Neural progenitor cell (in vitro differentiated cells): ENCODE measurements around the gene ATXN7. TPM values are rescaled to one million over a fixed set of nuclear protein-coding genes. Genes with fewer than 3 reads are reported as not detected.

Source experiments
- DNase-seq: peaks from one replicate; pipeline ENCODE4 v3.0.0-alpha.2; 2016; ENCODE audit warnings: low spot score
- H2AFZ ChIP-seq: fragments of 200-600 bp; sonication (generic); replicated peaks from 2 replicates; pipeline ENCODE4 v1.6.1; 2016; ENCODE audit warnings: antibody characterized with exemption
- H3F3A ChIP-seq: fragments of 200-600 bp; sonication (generic); 2 replicates; pipeline ENCODE4 v1.6.1; 2016; ENCODE audit warnings: antibody characterized with exemption, low read depth
- H3K27ac ChIP-seq: fragments of 200-600 bp; sonication (generic); 2 replicates; pipeline ENCODE4 v1.5.1; 2016; ENCODE audit warnings: mild to moderate bottlenecking
- H3K27me3 ChIP-seq: fragments of 200-600 bp; sonication (generic); 2 replicates; pipeline ENCODE4 v1.6.1; 2016; ENCODE audit warnings: mild to moderate bottlenecking, moderate library complexity
- H3K36me3 ChIP-seq: fragments of 200-600 bp; sonication (generic); 2 replicates; pipeline ENCODE4 v1.5.1; 2016
- H3K4me1 ChIP-seq: fragments of 200-600 bp; sonication (generic); 2 replicates; pipeline ENCODE4 v1.6.1; 2016; ENCODE audit warnings: mixed run types
- H3K4me2 ChIP-seq: fragments of 200-600 bp; sonication (generic); 2 replicates; pipeline ENCODE4 v1.6.1; 2016
- H3K4me3 ChIP-seq: fragments of 200-600 bp; sonication (generic); 2 replicates; pipeline ENCODE4 v1.5.1; 2016
- H3K79me2 ChIP-seq: fragments of 200-600 bp; sonication (generic); 2 replicates; pipeline ENCODE4 v1.6.1; 2016; ENCODE audit warnings: low read depth
- H3K9ac ChIP-seq: fragments of 200-600 bp; sonication (generic); 2 replicates; pipeline ENCODE4 v1.6.1; 2016
- H3K9me3 ChIP-seq: fragments of 200-600 bp; sonication (generic); 2 replicates; pipeline ENCODE4 v1.5.1; 2016; ENCODE audit warnings: low read depth
- H4K20me1 ChIP-seq: fragments of 200-600 bp; sonication (generic); 2 replicates; pipeline ENCODE4 v1.6.1; 2016; ENCODE audit warnings: low read depth
- H3K27ac Mint-ChIP-seq: 3 replicates; pipeline ENCODE4 v1.8.0; 2021; ENCODE audit warnings: mixed read lengths
- H3K27me3 Mint-ChIP-seq: 2 replicates; pipeline ENCODE4 v1.8.0; 2022; ENCODE audit warnings: low read depth, mild to moderate bottlenecking, inconsistent platforms, moderate library complexity, mixed read lengths; ENCODE audit not compliant: insufficient read depth
- H3K36me3 Mint-ChIP-seq: 3 replicates; pipeline ENCODE4 v1.8.0; 2021; ENCODE audit warnings: mixed read lengths
- H3K4me1 Mint-ChIP-seq: 3 replicates; pipeline ENCODE4 v1.8.0; 2021; ENCODE audit warnings: mixed read lengths
- H3K4me3 Mint-ChIP-seq: 3 replicates; pipeline ENCODE4 v1.8.0; 2021; ENCODE audit warnings: mild to moderate bottlenecking, moderate library complexity, mixed read lengths
- H3K9me3 Mint-ChIP-seq: 3 replicates; pipeline ENCODE4 v1.8.0; 2020; ENCODE audit warnings: mixed read lengths
- CTCF ChIP-seq: fragments of 200-600 bp; sonication (generic); IDR thresholded peaks from 2 replicates; pipeline ENCODE4 v1.5.1; 2017; ENCODE audit warnings: antibody characterized with exemption, mild to moderate bottlenecking
- EZH2 ChIP-seq: fragments of 200-600 bp; sonication (generic); IDR thresholded peaks from 2 replicates; pipeline ENCODE4 v1.6.1; 2017; ENCODE audit warnings: antibody characterized with exemption, mild to moderate bottlenecking, moderate library complexity
- EZH2phosphoT487 ChIP-seq: fragments of 200-600 bp; sonication (generic); IDR thresholded peaks from 2 replicates; pipeline ENCODE4 v1.6.1; 2017; ENCODE audit warnings: antibody characterized with exemption
- total RNA-seq: library from RNA; depleted of rRNA; stranded (reverse); fragments of >200 nt; gene quantifications from 2 replicates; pipeline ENCODE4 v1.2.3, GENCODE V29; 2015; ENCODE audit warnings: low replicate concordance

Gene ATXN7
- total RNA-seq, 1 donor from 2014 or later, result 30.4 TPM

- no peaks in the 10 kb centered on the region for H3K27me3 Mint-ChIP-seq
- Histone ChIP-seq H4K20me1 (peaks cover 34% of the 10 kb centered on the region), H3K9me3 (no peaks in the 10 kb centered on the region), H3K4me1 (peaks cover 16% of the 10 kb centered on the region), H3K79me2 (peaks cover 31% of the 10 kb centered on the region), H3K27me3 (no peaks in the 10 kb centered on the region), H3K36me3 (no peaks in the 10 kb centered on the region), H3K4me2 (no peak overlapping the region), H2AFZ (no peak overlapping the region), H3K27ac (no peak overlapping the region), H3K4me3 (no peak overlapping the region), H3F3A (peaks cover 47% of the 10 kb centered on the region), H3K9ac (no peak overlapping the region)
- DNase-seq, result no peak
- no peaks in the 10 kb centered on the region for H3K9me3 Mint-ChIP-seq
- H3K4me3 Mint-ChIP-seq, result no peak overlapping the region
- H3K27ac Mint-ChIP-seq, result no peak overlapping the region
- peaks cover 21% of the 10 kb centered on the region for H3K4me1 Mint-ChIP-seq
- no peak for TF ChIP-seq CTCF
- no peak for TF ChIP-seq EZH2
- TF ChIP-seq EZH2phosphoT487, result no peak
- peaks cover 3% of the 10 kb centered on the region for H3K36me3 Mint-ChIP-seq
These were observed 45.8 kb downstream of the ATXN7 start for GRCh38 chr3:63909431-63909830.

GRCh38 chr3:63910001-63910400 is 46.3 kb downstream of the ATXN7 start:
- TF ChIP-seq EZH2, result no peak
- no peak for TF ChIP-seq CTCF
- TF ChIP-seq EZH2phosphoT487, result no peak
- peaks cover 16% of the 10 kb centered on the region for H3K4me1 ChIP-seq
- no peaks in the 10 kb centered on the region for H3K27me3 Mint-ChIP-seq
- no peaks in the 10 kb centered on the region for H3K36me3 ChIP-seq
- peaks cover 36% of the 10 kb centered on the region for H3K79me2 ChIP-seq
- H3K4me3 ChIP-seq, result no peak overlapping the region
- H3K27ac ChIP-seq, result no peak overlapping the region
- no peak overlapping the region for H3K9ac ChIP-seq
- no peaks in the 10 kb centered on the region for H3K27me3 ChIP-seq
- H2AFZ ChIP-seq, result no peak overlapping the region
- H3K27ac Mint-ChIP-seq, result no peak overlapping the region
- no peak overlapping the region for H3K4me2 ChIP-seq
- DNase-seq, result no peak
- H3K4me1 Mint-ChIP-seq, result peaks cover 21% of the 10 kb centered on the region
- H3K4me3 Mint-ChIP-seq, result no peak overlapping the region
- H3K36me3 Mint-ChIP-seq, result peaks cover 5% of the 10 kb centered on the region
- H4K20me1 ChIP-seq, result peaks cover 38% of the 10 kb centered on the region
- H3K9me3 Mint-ChIP-seq, result no peaks in the 10 kb centered on the region
- H3K9me3 ChIP-seq, result no peaks in the 10 kb centered on the region
- H3F3A ChIP-seq, result peaks cover 47% of the 10 kb centered on the region

GRCh38 chr3:63910891-63911290 is 47.2 kb downstream of the ATXN7 start:
- H3K36me3 Mint-ChIP-seq, result peaks cover 4% of the 10 kb centered on the region
- peaks cover 21% of the 10 kb centered on the region for H3K4me1 Mint-ChIP-seq
- peaks cover 47% of the 10 kb centered on the region for H3F3A ChIP-seq
- no peak overlapping the region for H3K27ac Mint-ChIP-seq
- H3K4me2 ChIP-seq, result peak overlapping the region; percentile 98
- H3K9me3 ChIP-seq, result no peaks in the 10 kb centered on the region
- H4K20me1 ChIP-seq, result peaks cover 38% of the 10 kb centered on the region
- H3K27ac ChIP-seq, result no peak overlapping the region
- no peak overlapping the region for H3K9ac ChIP-seq
- no peaks in the 10 kb centered on the region for H3K27me3 Mint-ChIP-seq
- DNase-seq, result no peak
- H3K9me3 Mint-ChIP-seq, result no peaks in the 10 kb centered on the region
- H3K4me3 ChIP-seq, result peak overlapping the region; percentile 97
- peaks cover 16% of the 10 kb centered on the region for H3K4me1 ChIP-seq
- no peak overlapping the region for H2AFZ ChIP-seq
- peak overlapping the region; percentile 90 for H3K4me3 Mint-ChIP-seq
- H3K36me3 ChIP-seq, result peaks cover 1% of the 10 kb centered on the region
- TF ChIP-seq CTCF (no peak), EZH2 (no peak), EZH2phosphoT487 (no peak)
- peaks cover 45% of the 10 kb centered on the region for H3K79me2 ChIP-seq
- no peaks in the 10 kb centered on the region for H3K27me3 ChIP-seq
